Posterior vena cava (tissue), 2 donors: ENCODE measurements around the gene PIK3CD. TPM values are rescaled to one million over a fixed set of nuclear protein-coding genes. Genes with fewer than 3 reads are reported as not detected.

ENCODE experiments used
- total RNA-seq, 2 donors: library from RNA; stranded (reverse); fragmentation: NEBNext Ultra II Directional; extraction: Animal tissue kit (Norgen Biotek cat#: 25700); gene quantifications; one replicate each; pipeline ENCODE4 v1.2.1, GENCODE V29; 2021
- donor health status: DM: yes; HTN: yes; CAD: no.
- donor health status: DM: yes; HTN: yes; CAD: no.

The PIK3CD gene
- total RNA-seq, 2 donors from 2014 or later: 7.9 to 9.2 TPM

Other genes starting within 250 kb of the PIK3CD start
- gene SLC25A33, start 112.3 kb upstream of the PIK3CD start, total RNA-seq: 1 to 10 TPM; 2.3 to 4.5 TPM
- gene TMEM201, start 62.8 kb upstream of the PIK3CD start, total RNA-seq: 1 to 10 TPM; 6.1 to 6.9 TPM
- 10 to 100 TPM; 59.8 to 77.9 TPM for gene CLSTN1, start 172.2 kb downstream of the PIK3CD start, total RNA-seq